Stimulated activated CD4-positive, alpha-beta T cell treated with anti-CD3 and anti-CD28 coated beads, Interleukin-1b, Interleukin-23, amount 100 ng/mL, for 48 hours (primary cell): ENCODE data around the gene PDZK1.
A peak's percentile ranks its signal among the peaks of the same experiment; 100 is the strongest.
"Not testable (repeated sequence)": the region's sequence is repeated elsewhere in the genome, so short reads cannot be mapped to it uniquely, and the experiment has no call there.

ENCODE experiments used
- DNase-seq: peaks from one replicate; pipeline ENCODE4 v3.0.0-alpha.2; 2020

PDZK1 gene

GRCh38 chr1:145707183-145707867 is at the start of gene PDZK1:
Gene PDZK1, minus strand, starts transcription at chr1:145707368. Its CDS starts 19,347 bp downstream, at chr1:145688021.
- DNase-seq = no peak

- DNase-seq = no peak
Measured at GRCh38 chr1:145751491-145752037, 44.4 kb upstream of the PDZK1 start.

GRCh38 chr1:145750426-145750825 is 43.3 kb upstream of the PDZK1 start:
- no peak for DNase-seq

- no peak for DNase-seq
Measured at GRCh38 chr1:145747398-145748247, 40.5 kb upstream of the PDZK1 start.

- no peak for DNase-seq
Measured at GRCh38 chr1:145740269-145740668, 33.1 kb upstream of the PDZK1 start.

GRCh38 chr1:145736191-145736590 is 29.0 kb upstream of the PDZK1 start:
- DNase-seq = no peak

GRCh38 chr1:145730900-145731299 is 23.7 kb upstream of the PDZK1 start:
- no peak for DNase-seq

- DNase-seq = no peak
Measured at GRCh38 chr1:145730467-145730866, 23.3 kb upstream of the PDZK1 start.

- DNase-seq = no peak
Measured at GRCh38 chr1:145729666-145730436, 22.7 kb upstream of the PDZK1 start.

GRCh38 chr1:145729196-145729595 is 22.0 kb upstream of the PDZK1 start:
- DNase-seq = no peak

GRCh38 chr1:145726193-145726592 is 19.0 kb upstream of the PDZK1 start:
- not testable (repeated sequence) for DNase-seq

- peak; percentile 65 for DNase-seq
Measured at GRCh38 chr1:145720878-145721671, 13.9 kb upstream of the PDZK1 start.

GRCh38 chr1:145720556-145720877 is 13.3 kb upstream of the PDZK1 start:
- DNase-seq = no peak

GRCh38 chr1:145719230-145720079 is 12.3 kb upstream of the PDZK1 start, which contains the start of gene CD160:
Gene CD160, plus strand, starts transcription at chr1:145719499. Its CDS starts 8,829 bp downstream, at chr1:145728328.
- no peak for DNase-seq

GRCh38 chr1:145718465-145718864 is 11.3 kb upstream of the PDZK1 start:
- not testable (repeated sequence) for DNase-seq

- DNase-seq = no peak
Measured at GRCh38 chr1:145717833-145718232, 10.7 kb upstream of the PDZK1 start.

GRCh38 chr1:145716641-145717345 is 9.6 kb upstream of the PDZK1 start:
- DNase-seq = no peak

- DNase-seq = no peak
Measured at GRCh38 chr1:145714524-145715111, 7.5 kb upstream of the PDZK1 start.

- DNase-seq = no peak
Measured at GRCh38 chr1:145711213-145711651, 4.1 kb upstream of the PDZK1 start.
